SK-N-SH treated with all-trans-retinoic acid at 6 μM for 48 hours (cell line): ENCODE measurements around the gene AKR1C2.

ENCODE experiments used
- ATAC-seq: fragments of 200-7000 bp; cut with Tn5 transposase; 3 replicates; pipeline ENCODE4 v1.9.1; 2020; ENCODE audit warnings: mild to moderate bottlenecking, moderate library complexity
- ARNTL ChIP-seq: fragments of 450-650 bp; formaldehyde crosslinking; IDR thresholded peaks from 2 replicates; pipeline ENCODE4 v1.5.0; 2020; ENCODE audit warnings: low read depth, mild to moderate bottlenecking, moderate library complexity, borderline replicate concordance
- ESRRG ChIP-seq: fragments of 250-450 bp; sonication (Bioruptor Pico); IDR thresholded peaks from 2 replicates; pipeline ENCODE4 v1.6.1; 2021; ENCODE audit warnings: mild to moderate bottlenecking
- ISL1 ChIP-seq: fragments of 250-450 bp; sonication (Bioruptor Pico); IDR thresholded peaks from 2 replicates; pipeline ENCODE4 v2.1.2; 2022; ENCODE audit warnings: mild to moderate bottlenecking, moderate library complexity
- OSR1 ChIP-seq: fragments of 250-450 bp; sonication (Bioruptor Pico); IDR thresholded peaks from 2 replicates; pipeline ENCODE4 v1.8.0; 2022; ENCODE audit warnings: moderate library complexity, mild to moderate bottlenecking, inconsistent platforms
- PATZ1 ChIP-seq: fragments of 250-450 bp; sonication (Bioruptor Pico); IDR thresholded peaks from 2 replicates; pipeline ENCODE4 v1.8.0; 2020; ENCODE audit warnings: mild to moderate bottlenecking, moderate library complexity, borderline replicate concordance
- PPARA ChIP-seq: fragments of 250-450 bp; sonication (Bioruptor Pico); IDR thresholded peaks from 2 replicates; pipeline ENCODE4 v1.5.0; 2020; ENCODE audit warnings: mild to moderate bottlenecking, borderline replicate concordance
- RARB ChIP-seq: fragments of 250-450 bp; sonication (Bioruptor Pico); IDR thresholded peaks from 2 replicates; pipeline ENCODE4 v1.8.0; 2021; ENCODE audit warnings: mild to moderate bottlenecking, moderate library complexity
- SNAI2 ChIP-seq: fragments of 250-450 bp; sonication (Bioruptor Pico); IDR thresholded peaks from 2 replicates; pipeline ENCODE4 v1.5.0; 2020; ENCODE audit warnings: mild to moderate bottlenecking, moderate library complexity
- TCF4 ChIP-seq: fragments of 250-450 bp; sonication (Bioruptor Pico); IDR thresholded peaks from 2 replicates; pipeline ENCODE4 v1.8.0; 2021; ENCODE audit warnings: mild to moderate bottlenecking, moderate library complexity, borderline replicate concordance
- TOX ChIP-seq: fragments of 250-450 bp; sonication (Bioruptor Pico); IDR thresholded peaks from 2 replicates; pipeline ENCODE4 v1.8.0; 2021; ENCODE audit warnings: mild to moderate bottlenecking, moderate library complexity, borderline replicate concordance
- TSHZ2 ChIP-seq: fragments of 250-450 bp; sonication (Bioruptor Pico); IDR thresholded peaks from 2 replicates; pipeline ENCODE4 v1.5.0; 2020; ENCODE audit warnings: mild to moderate bottlenecking, moderate library complexity
- ZFP3 ChIP-seq: fragments of 250-450 bp; sonication (Bioruptor Pico); IDR thresholded peaks from 2 replicates; pipeline ENCODE4 v1.5.0; 2020; ENCODE audit warnings: mild to moderate bottlenecking, moderate library complexity
- ZFP30 ChIP-seq: fragments of 450-650 bp; formaldehyde crosslinking; IDR thresholded peaks from 2 replicates; pipeline ENCODE4 v1.5.0; 2022; ENCODE audit warnings: mild to moderate bottlenecking, moderate library complexity
- ZNF565 ChIP-seq: fragments of 450-650 bp; formaldehyde crosslinking; conservative IDR thresholded peaks from 2 replicates; pipeline ENCODE4 v1.5.0; 2020; ENCODE audit warnings: low read depth, mild to moderate bottlenecking, moderate library complexity
- ZNF70 ChIP-seq: fragments of 450-650 bp; formaldehyde crosslinking; IDR thresholded peaks from 2 replicates; pipeline ENCODE4 v1.5.0; 2020; ENCODE audit warnings: mild to moderate bottlenecking, moderate library complexity
- ZNF8 ChIP-seq: fragments of 450-650 bp; formaldehyde crosslinking; IDR thresholded peaks from 2 replicates; pipeline ENCODE4 v1.5.0; 2020; ENCODE audit warnings: mild to moderate bottlenecking, moderate library complexity
- TF ChIP-seq, protein P1 (sequence below): fragments of 250-450 bp; sonication (Bioruptor Pico); IDR thresholded peaks from 2 replicates; pipeline ENCODE4 v1.5.1; 2021; ENCODE audit warnings: mild to moderate bottlenecking, moderate library complexity
- TF ChIP-seq, protein P2 (sequence below): fragments of 250-450 bp; sonication (Bioruptor Pico); IDR thresholded peaks from 2 replicates; pipeline ENCODE4 v1.8.0; 2021; ENCODE audit warnings: low read depth, mild to moderate bottlenecking, moderate library complexity, borderline replicate concordance

Gene AKR1C2

DNA sequence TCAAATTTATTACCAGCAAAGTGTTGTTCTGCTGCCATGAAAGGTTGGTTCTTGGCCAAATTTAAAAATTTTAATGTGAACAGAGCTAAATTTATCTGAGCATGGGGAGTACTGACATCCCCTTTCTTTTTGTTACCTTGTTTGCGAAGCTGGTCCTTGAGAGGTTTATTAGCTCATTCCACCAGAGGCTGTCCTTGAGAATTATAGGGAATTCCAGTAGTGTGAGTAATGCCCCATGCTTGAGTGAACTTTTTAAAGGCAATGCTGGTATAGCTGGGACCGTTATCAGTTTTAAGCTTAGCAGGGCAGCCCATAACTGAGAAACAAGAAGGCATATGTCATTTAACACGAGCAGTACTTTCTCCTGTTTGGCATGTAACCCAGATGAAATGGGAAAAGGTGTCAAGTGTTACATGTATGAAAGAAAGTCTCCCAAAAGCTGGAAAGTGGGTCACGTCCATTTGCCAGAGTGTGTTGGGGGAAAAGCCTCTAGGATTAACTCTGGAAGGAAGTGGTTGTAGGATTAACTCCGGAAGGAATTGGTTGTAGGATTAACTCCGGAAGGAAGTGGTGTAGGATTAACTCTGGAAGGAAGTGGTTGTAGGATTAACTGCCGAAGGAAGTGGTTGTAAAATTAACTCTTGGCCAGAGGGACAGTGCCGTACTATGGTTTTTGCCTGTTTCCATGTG lies 37.3 kb upstream of the AKR1C2 start:
- ATAC-seq = no peak
- TF ChIP-seq ZFP3 (CRISPR knock-in tag) (no peak), PATZ1 (CRISPR knock-in tag) (no peak), TOX (CRISPR knock-in tag) (no peak), RARB (no peak), TSHZ2 (CRISPR knock-in tag) (no peak), ISL1 (CRISPR knock-in tag) (no peak), ARNTL (no peak), ZNF565 (CRISPR knock-in tag) (no peak), PPARA (no peak)
- TF ChIP-seq, protein P1, sequence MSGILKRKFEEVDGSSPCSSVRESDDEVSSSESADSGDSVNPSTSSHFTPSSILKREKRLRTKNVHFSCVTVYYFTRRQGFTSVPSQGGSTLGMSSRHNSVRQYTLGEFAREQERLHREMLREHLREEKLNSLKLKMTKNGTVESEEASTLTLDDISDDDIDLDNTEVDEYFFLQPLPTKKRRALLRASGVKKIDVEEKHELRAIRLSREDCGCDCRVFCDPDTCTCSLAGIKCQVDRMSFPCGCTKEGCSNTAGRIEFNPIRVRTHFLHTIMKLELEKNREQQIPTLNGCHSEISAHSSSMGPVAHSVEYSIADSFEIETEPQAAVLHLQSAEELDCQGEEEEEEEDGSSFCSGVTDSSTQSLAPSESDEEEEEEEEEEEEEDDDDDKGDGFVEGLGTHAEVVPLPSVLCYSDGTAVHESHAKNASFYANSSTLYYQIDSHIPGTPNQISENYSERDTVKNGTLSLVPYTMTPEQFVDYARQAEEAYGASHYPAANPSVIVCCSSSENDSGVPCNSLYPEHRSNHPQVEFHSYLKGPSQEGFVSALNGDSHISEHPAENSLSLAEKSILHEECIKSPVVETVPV = no peak
- TF ChIP-seq, protein P2, sequence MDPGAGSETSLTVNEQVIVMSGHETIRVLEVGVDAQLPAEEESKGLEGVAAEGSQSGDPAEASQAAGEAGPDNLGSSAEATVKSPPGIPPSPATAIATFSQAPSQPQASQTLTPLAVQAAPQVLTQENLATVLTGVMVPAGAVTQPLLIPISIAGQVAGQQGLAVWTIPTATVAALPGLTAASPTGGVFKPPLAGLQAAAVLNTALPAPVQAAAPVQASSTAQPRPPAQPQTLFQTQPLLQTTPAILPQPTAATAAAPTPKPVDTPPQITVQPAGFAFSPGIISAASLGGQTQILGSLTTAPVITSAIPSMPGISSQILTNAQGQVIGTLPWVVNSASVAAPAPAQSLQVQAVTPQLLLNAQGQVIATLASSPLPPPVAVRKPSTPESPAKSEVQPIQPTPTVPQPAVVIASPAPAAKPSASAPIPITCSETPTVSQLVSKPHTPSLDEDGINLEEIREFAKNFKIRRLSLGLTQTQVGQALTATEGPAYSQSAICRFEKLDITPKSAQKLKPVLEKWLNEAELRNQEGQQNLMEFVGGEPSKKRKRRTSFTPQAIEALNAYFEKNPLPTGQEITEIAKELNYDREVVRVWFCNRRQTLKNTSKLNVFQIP (CRISPR knock-in tag) = no peak
- TF ChIP-seq, all 23 proteins: peak for 0

GRCh38 chr10:5040010-5040673 lies 36.5 kb upstream of the AKR1C2 start:
- TF ChIP-seq OSR1 (CRISPR knock-in tag) (no peak), ZNF70 (no peak), TSHZ2 (CRISPR knock-in tag) (no peak)
- ATAC-seq = no peak

DNA sequence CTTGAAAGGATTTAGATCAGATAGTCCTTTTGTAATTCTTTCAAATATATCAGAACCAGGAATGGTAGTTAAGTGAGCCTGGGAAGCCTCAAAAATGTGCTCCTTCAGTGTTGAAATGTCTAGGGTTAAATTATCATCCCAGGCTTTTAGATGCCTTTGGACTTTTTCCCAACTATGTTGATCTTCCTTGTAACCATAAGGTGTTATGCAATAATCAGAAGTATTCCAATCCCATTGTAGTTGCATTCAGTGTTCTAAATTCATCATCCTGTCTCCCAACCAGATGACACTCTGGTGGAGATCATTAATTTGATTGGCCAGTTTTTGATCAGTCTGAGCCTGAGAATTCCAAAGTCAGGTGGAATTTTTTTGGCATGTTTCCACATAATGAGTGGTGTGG lies 35.1 kb upstream of the AKR1C2 start:
- TF ChIP-seq ESRRG (CRISPR knock-in tag) = no peak
- TF ChIP-seq ZNF565 (CRISPR knock-in tag) = no peak
- TF ChIP-seq ZNF8 (CRISPR knock-in tag) = no peak
- TF ChIP-seq ISL1 (CRISPR knock-in tag) = no peak
- no peak for TF ChIP-seq ZFP30
- no peak for TF ChIP-seq ZNF70
- TF ChIP-seq TOX (CRISPR knock-in tag) = no peak
- no peak for ATAC-seq

GRCh38 chr10:5038101-5038500 lies 34.4 kb upstream of the AKR1C2 start:
- TF ChIP-seq ZFP30 (no peak), TSHZ2 (CRISPR knock-in tag) (no peak), PPARA (no peak), ZFP3 (CRISPR knock-in tag) (no peak), SNAI2 (CRISPR knock-in tag) (no peak), TCF4 (CRISPR knock-in tag) (no peak)
- TF ChIP-seq, protein P2 (CRISPR knock-in tag) = no peak
- ATAC-seq = no peak
